GM23338 (cell line): ENCODE measurements around the gene RNF43.

ENCODE experiments used
- CREB1 ChIP-seq: fragments of 250-450 bp; sonication (Bioruptor Pico); IDR thresholded peaks from 2 replicates; pipeline ENCODE4 v1.5.0; 2020; ENCODE audit warnings: low read depth, mild to moderate bottlenecking, moderate library complexity
- CTCF ChIP-seq, 2 experiments: fragments of 200-600 bp in 1 of 2; sonication (generic) in 1 of 2; conservative IDR thresholded peaks; 2 replicates each; pipeline versions ENCODE4 v1.5.1 to v1.6.1; 2016 to 2017; ENCODE audit warnings: antibody characterized with exemption in 2 of 2, low read depth in 2 of 2, mild to moderate bottlenecking in 2 of 2, moderate library complexity in 1 of 2
- EZH2 ChIP-seq: fragments of 200-600 bp; sonication (generic); IDR thresholded peaks from one replicate; pipeline ENCODE4 v1.8.0; 2017; ENCODE audit warnings: antibody characterized with exemption, mild to moderate bottlenecking, low read depth; ENCODE audit not compliant: unreplicated experiment
- EZH2phosphoT487 ChIP-seq: fragments of 200-600 bp; sonication (generic); IDR thresholded peaks from one replicate; pipeline ENCODE4 v1.8.1; 2018; ENCODE audit warnings: antibody characterized with exemption; ENCODE audit not compliant: unreplicated experiment
- JUNB ChIP-seq: IDR thresholded peaks from one replicate; pipeline ENCODE4 v1.6.1; 2016; ENCODE audit warnings: antibody characterized with exemption; ENCODE audit not compliant: unreplicated experiment
- POLR2AphosphoS5 ChIP-seq: IDR thresholded peaks from 2 replicates; pipeline ENCODE4 v1.6.1; 2016; ENCODE audit warnings: antibody characterized with exemption, low read depth
- REST ChIP-seq: IDR thresholded peaks from one replicate; pipeline ENCODE4 v1.6.1; 2018; ENCODE audit warnings: antibody characterized with exemption; ENCODE audit not compliant: unreplicated experiment
- ZNF462 ChIP-seq: fragments of 250-450 bp; sonication (Bioruptor Pico); IDR thresholded peaks from 2 replicates; pipeline ENCODE4 v1.5.0; 2020; ENCODE audit warnings: mild to moderate bottlenecking, moderate library complexity

- no peak for TF ChIP-seq EZH2
- no peak for TF ChIP-seq REST
- no peak for TF ChIP-seq CTCF (conservative IDR thresholded peaks at IDR 0.05; ENCODE audit: low read depth in 2 of 2)
- TF ChIP-seq POLR2AphosphoS5 = no peak
- TF ChIP-seq ZNF462 (CRISPR knock-in tag) = no peak
- TF ChIP-seq JUNB = no peak
- TF ChIP-seq CREB1 (CRISPR knock-in tag) = no peak
- no peak for TF ChIP-seq EZH2phosphoT487
Observed at GRCh38 chr17:58413684-58414083, 3.6 kb downstream of the RNF43 start.
